Measurements from ENCODE around the gene HS3ST4.

GRCh38 chr16:26175944-26176343 lies 484.2 kb downstream of the HS3ST4 start:
- no peak for TF ChIP-seq CTCF (IDR thresholded peaks at IDR 0.05; ENCODE audit: extremely low read depth in 1 of 2, insufficient read depth in 1 of 2, low read depth in 1 of 2, low read length in 2 of 2)
- TF ChIP-seq POLR2A (IDR thresholded peaks at IDR 0.05; ENCODE audit: low read depth, low read length) = no peak
- no peak for TF ChIP-seq MAX (IDR thresholded peaks at IDR 0.05; ENCODE audit: insufficient read depth, insufficient read length)
- TF ChIP-seq EZH2 (IDR thresholded peaks at IDR 0.05; ENCODE audit: borderline replicate concordance, low read depth, low read length, severe bottlenecking) = no peak
- no peak for TF ChIP-seq JUN (IDR thresholded peaks at IDR 0.05; ENCODE audit: borderline replicate concordance, insufficient read depth, insufficient read length, low read depth)
- TF ChIP-seq POLR2AphosphoS5 (IDR thresholded peaks at IDR 0.05; ENCODE audit: insufficient read depth, low read depth, low read length) = no peak
- no peak for TF ChIP-seq MYC (IDR thresholded peaks at IDR 0.05; ENCODE audit: low read depth, low read length)

All from endothelial cell of umbilical vein (primary cell).